NOMO-1 treated with dmso at 0.1 percent for 144 hours (cell line): ENCODE data around the gene RAB28.

Experiments
- DNase-seq: peaks from one replicate; lab custom pipeline; 2025; ENCODE audit not compliant: unreplicated experiment; lab: John Stamatoyannopoulos, UW

The RAB28 gene

GRCh38 chr4:13323921-13324320, 160.2 kb downstream of the RAB28 start:
- no peak for DNase-seq

GRCh38 chr4:13322681-13323101, 161.4 kb downstream of the RAB28 start:
- DNase-seq = no peak
